BJ (cell line): ENCODE data around the gene CD164. TPM values are rescaled to one million over a fixed set of nuclear protein-coding genes. Genes with fewer than 3 reads are reported as not detected.

Source experiments
- CTCF ChIA-PET: fragments of 350-600 bp; formaldehyde crosslinking; extraction: SDS; loops from one replicate; lab custom pipeline; 2021; ENCODE audit warnings: antibody characterized with exemption, inconsistent platforms; lab: Yijun Ruan, JAX
- POLR2A ChIA-PET: fragments of 300-600 bp; sonication (Branson Sonifier 250); formaldehyde crosslinking; extraction: SDS; loops from one replicate; lab custom pipeline; 2021; ENCODE audit warnings: antibody characterized with exemption; lab: Charles Lee
- DNase-seq: peaks from one replicate; pipeline ENCODE4 v3.0.0-alpha.2; 2011; ENCODE audit warnings: low read depth
- H3K27me3 ChIP-seq: 2 replicates; pipeline ENCODE4 v1.6.0; 2011; ENCODE audit warnings: low read length; ENCODE audit not compliant: control insufficient read depth, insufficient read depth
- H3K36me3 ChIP-seq: 2 replicates; pipeline ENCODE4 v1.5.1; 2011; ENCODE audit warnings: low read length; ENCODE audit not compliant: control insufficient read depth, insufficient read depth
- H3K4me3 ChIP-seq: 2 replicates; pipeline ENCODE4 v1.5.1; 2011; ENCODE audit warnings: low read depth, mild to moderate bottlenecking, control low read depth, low read length
- CTCF ChIP-seq: IDR thresholded peaks from 2 replicates; pipeline ENCODE4 v1.5.1; 2011; ENCODE audit warnings: low read depth, mild to moderate bottlenecking, control low read depth, inconsistent platforms, low read length, moderate library complexity; ENCODE audit not compliant: insufficient read depth
- polyA minus RNA-seq: library from RNA; depleted of rRNA, polyadenylated mRNA; stranded (reverse); fragments of >200 nt; gene quantifications from 2 replicates; pipeline ENCODE4 v1.2.3, GENCODE V29; 2011; rRNA and poly(A)+ RNA removed
- polyA plus RNA-seq: library from polyadenylated mRNA; depleted of rRNA; stranded (reverse); fragments of >200 nt; gene quantifications from 2 replicates; pipeline ENCODE4 v1.2.3, GENCODE V29; 2011; rRNA removed

Gene CD164
- 298 and 418 TPM in 2 replicates for polyA plus RNA-seq
- 191 and 286 TPM in 2 replicates for polyA minus RNA-seq

- DNase-seq = peak; percentile 51
- peak within 1 kb of the TSS; percentile 99 for H3K4me3 ChIP-seq
- H3K27me3 ChIP-seq = no peaks in the 10 kb centered on the region; the same call in 1 of the 2 replicates
- peaks cover 2% of the 10 kb centered on the region for H3K36me3 ChIP-seq
- no peak for TF ChIP-seq CTCF
- ChIA-PET POLR2A (interaction anchor here (0.6 kb wide), 3 partner anchors 73 to 1551 kb away, joined by 3 to 8 read pairs (median 3); partner anchors contain the start of gene MICAL1), CTCF (interaction anchor here (1.0 to 5.4 kb wide), 6 partner anchors 11 to 195 kb away, joined by 3 to 84 read pairs (median 4); no protein-coding TSS in a partner anchor)
These were observed at the start of gene CD164 for GRCh38 chr6:109381747-109382575. Gene CD164, minus strand, starts transcription at chr6:109382467. Its CDS starts 89 bp downstream, at chr6:109382378.

- ChIA-PET CTCF (interaction anchor here (0.7 to 1.5 kb wide), 3 partner anchors 11 to 25 kb away, joined by 3 to 9 read pairs (median 3); partner anchors contain the start of genes PPIL6 and SMPD2), POLR2A (no interaction called here)
- TF ChIP-seq CTCF = no peak
- Histone ChIP-seq H3K27me3 (no peaks in the 10 kb centered on the region; the same call in 1 of the 2 replicates), H3K36me3 (no peaks in the 10 kb centered on the region), H3K4me3 (no peak overlapping the region)
- no peak for DNase-seq
These were observed 47.2 kb upstream of the CD164 start for GRCh38 chr6:109429496-109429895.

GRCh38 chr6:109428889-109429477 is 46.7 kb upstream of the CD164 start:
- POLR2A ChIA-PET = no interaction called here
- CTCF ChIA-PET = interaction anchor here (0.6 to 1.5 kb wide), 3 partner anchors 12 to 29 kb away, joined by 3 to 9 read pairs (median 3); partner anchors contain the start of genes PPIL6 and SMPD2
- no peak for TF ChIP-seq CTCF
- Histone ChIP-seq H3K36me3 (no peaks in the 10 kb centered on the region), H3K27me3 (no peaks in the 10 kb centered on the region; the same call in 1 of the 2 replicates), H3K4me3 (no peak overlapping the region)
- DNase-seq = peak; percentile 16

GRCh38 chr6:109424946-109425345 is 42.7 kb upstream of the CD164 start:
- no peaks in the 10 kb centered on the region for H3K27me3 ChIP-seq
- POLR2A ChIA-PET = no interaction called here
- DNase-seq = no peak
- H3K36me3 ChIP-seq = no peaks in the 10 kb centered on the region
- TF ChIP-seq CTCF = no peak
- no peak overlapping the region for H3K4me3 ChIP-seq
- CTCF ChIA-PET = no interaction called here

GRCh38 chr6:109421184-109421583 is 38.9 kb upstream of the CD164 start:
- CTCF ChIA-PET = no interaction called here

More at GRCh38 chr6:109421184-109421583, 38.9 kb upstream of the CD164 start:
- POLR2A ChIA-PET = no interaction called here
- DNase-seq = no peak
- H3K4me3 ChIP-seq = no peak overlapping the region
- H3K36me3 ChIP-seq = no peaks in the 10 kb centered on the region
- no peaks in the 10 kb centered on the region for H3K27me3 ChIP-seq
- TF ChIP-seq CTCF = no peak
